SK-N-MC (cell line): ENCODE measurements around the gene BCAS4.

Experiments
- DNase-seq: peaks from one replicate; pipeline ENCODE4 v3.0.0-alpha.2; 2011; ENCODE audit warnings: low read depth, low spot score
- H3K27ac ChIP-seq: fragments of 200-600 bp; sonication (generic); 2 replicates; pipeline ENCODE4 v1.5.1; 2016; ENCODE audit warnings: mixed run types
- H3K36me3 ChIP-seq: fragments of 200-600 bp; sonication (generic); 2 replicates; pipeline ENCODE4 v1.6.1; 2017; ENCODE audit warnings: antibody characterized with exemption, low read length, mixed read lengths; ENCODE audit not compliant: insufficient read depth
- H3K4me3 ChIP-seq: fragments of 200-600 bp; sonication (generic); 2 replicates; pipeline ENCODE4 v1.5.1; 2016
- H3K9ac ChIP-seq: fragments of 200-600 bp; sonication (generic); 2 replicates; pipeline ENCODE4 v1.8.0; 2017; ENCODE audit warnings: mixed run types, mixed read lengths; ENCODE audit not compliant: insufficient read length
- H3K9me3 ChIP-seq: fragments of 200-600 bp; sonication (generic); 2 replicates; pipeline ENCODE4 v1.6.1; 2017; ENCODE audit warnings: low read depth, mild to moderate bottlenecking, antibody characterized with exemption, low read length, moderate library complexity, mixed read lengths
- EZH2 ChIP-seq: fragments of 200-600 bp; sonication (generic); IDR thresholded peaks from one replicate; pipeline ENCODE4 v1.6.1; 2017; ENCODE audit warnings: antibody characterized with exemption
- FOXP2 ChIP-seq: optimal IDR thresholded peaks from 2 replicates; pipeline ENCODE3; 2011; ENCODE audit warnings: mild to moderate bottlenecking, moderate library complexity; ENCODE audit not compliant: insufficient read depth; ENCODE audit errors: extremely low read length, control extremely low read depth
- POLR2AphosphoS5 ChIP-seq: IDR thresholded peaks from 2 replicates; pipeline ENCODE4 v1.6.1; 2012; ENCODE audit warnings: mild to moderate bottlenecking, low read depth, low read length, borderline replicate concordance

Gene BCAS4

DNA sequence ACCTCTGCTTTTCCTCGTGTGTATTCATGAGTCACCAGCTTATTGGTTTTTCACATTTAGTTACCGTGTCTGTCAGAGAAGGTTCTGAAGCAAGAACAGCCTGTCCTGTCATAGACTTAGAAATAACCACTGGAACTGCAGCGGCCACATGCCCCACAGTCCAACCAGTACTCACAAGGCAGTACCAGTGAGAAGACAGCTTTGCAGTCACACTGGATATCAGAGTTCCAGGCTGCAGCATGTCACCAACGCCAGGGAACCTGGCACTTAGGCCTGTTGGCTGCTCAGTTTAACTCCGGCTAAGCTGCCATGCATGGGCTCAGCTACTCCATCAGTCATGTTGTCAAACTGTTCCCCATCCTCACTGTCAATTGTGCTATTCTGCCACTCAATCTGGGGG, 96.3 kb downstream of the BCAS4 start:
- DNase-seq = no peak
- Histone ChIP-seq H3K4me3 (no peak overlapping the region), H3K27ac (no peak overlapping the region; the same call in 1 of the 2 replicates), H3K36me3 (peaks cover 81% of the 10 kb centered on the region), H3K9ac (no peak overlapping the region), H3K9me3 (no peaks in the 10 kb centered on the region)
- TF ChIP-seq FOXP2 (no peak), POLR2AphosphoS5 (no peak)

DNA sequence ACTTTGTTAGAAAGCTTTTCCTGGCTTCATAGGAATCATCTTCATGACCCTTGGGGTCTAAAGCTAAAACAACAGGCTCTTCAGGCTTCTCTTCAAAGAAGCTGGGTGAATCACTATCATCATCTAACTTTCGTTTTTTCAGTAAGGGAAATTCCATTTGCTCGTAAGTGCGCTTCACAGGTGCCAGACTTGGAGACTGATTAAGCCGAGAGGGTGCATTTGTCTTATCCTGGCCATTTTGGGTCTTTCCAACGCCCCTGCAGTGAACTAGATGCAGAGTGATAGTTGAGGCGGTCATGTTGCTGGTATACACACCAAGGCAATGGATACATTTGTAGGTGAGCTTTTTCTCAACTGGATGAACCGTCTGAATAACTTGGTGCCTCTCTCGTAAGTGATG, 97.5 kb downstream of the BCAS4 start:
- H3K9me3 ChIP-seq = no peaks in the 10 kb centered on the region
- no peak overlapping the region for H3K4me3 ChIP-seq
- TF ChIP-seq FOXP2 (no peak), POLR2AphosphoS5 (no peak), EZH2 (no peak)
- H3K9ac ChIP-seq = no peak overlapping the region
- H3K36me3 ChIP-seq = peaks cover 91% of the 10 kb centered on the region
- H3K27ac ChIP-seq = no peak overlapping the region
- no peak for DNase-seq

DNA sequence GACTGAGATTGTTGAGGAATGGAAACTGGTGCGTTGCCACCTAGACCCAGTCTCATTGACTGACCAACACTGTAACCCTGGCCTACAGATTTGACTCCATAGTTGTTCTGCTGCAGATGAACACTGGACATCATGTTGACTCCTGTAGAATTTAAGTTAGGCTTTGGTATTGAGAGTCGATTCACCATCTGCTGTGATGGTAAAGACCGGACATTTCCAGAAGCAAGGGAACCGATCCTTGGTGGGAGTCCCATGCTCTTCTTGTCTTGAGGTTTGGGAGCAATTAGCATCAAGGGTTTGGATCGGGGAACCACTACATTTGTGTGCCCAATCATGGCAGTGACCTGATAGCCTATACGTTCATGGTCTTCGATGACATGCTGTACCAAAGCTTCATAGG, 98.8 kb downstream of the BCAS4 start:
- Histone ChIP-seq H3K27ac (no peak overlapping the region), H3K9me3 (no peaks in the 10 kb centered on the region), H3K9ac (no peak overlapping the region), H3K4me3 (no peak overlapping the region), H3K36me3 (peaks cover 93% of the 10 kb centered on the region)
- no peak for DNase-seq
- TF ChIP-seq POLR2AphosphoS5 = no peak
- TF ChIP-seq EZH2 = no peak

DNA sequence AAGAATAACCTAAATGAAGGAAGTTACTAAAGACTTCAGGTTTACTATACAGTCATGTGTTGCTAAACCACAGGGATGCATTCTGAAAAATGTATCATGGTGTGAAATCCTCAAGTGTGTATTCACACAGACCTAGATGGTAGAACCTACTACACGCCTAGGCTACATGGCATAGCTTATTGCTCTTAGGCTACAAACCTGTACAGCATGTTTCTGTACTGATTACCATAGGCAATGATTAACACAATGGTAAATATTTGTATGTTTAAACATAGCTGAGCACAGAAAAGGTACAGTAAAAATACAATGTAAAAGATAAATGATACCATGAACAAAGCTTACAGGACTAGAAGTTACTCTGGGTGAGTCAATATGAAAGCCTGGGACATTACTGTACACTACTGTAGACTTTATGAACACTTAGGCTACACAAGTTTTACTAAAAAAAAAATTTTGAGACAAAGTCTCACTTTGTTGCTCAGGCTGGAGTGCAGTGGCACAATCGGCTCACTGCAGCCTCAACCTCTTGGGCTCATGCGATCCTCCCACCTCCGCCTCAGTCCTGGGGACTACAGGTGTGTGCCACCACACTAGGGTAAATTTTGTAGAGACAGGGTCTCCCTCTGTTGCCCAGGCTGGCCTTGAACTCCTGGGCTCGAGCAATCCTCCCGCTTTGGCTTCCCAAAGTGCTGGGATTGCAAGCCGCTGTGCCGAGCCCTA, 100.4 kb downstream of the BCAS4 start:
- no peak for DNase-seq
- TF ChIP-seq POLR2AphosphoS5 = no peak
- TF ChIP-seq FOXP2 = no peak
- TF ChIP-seq EZH2 = no peak
- Histone ChIP-seq H3K9ac (no peak overlapping the region), H3K27ac (no peak overlapping the region; the same call in 1 of the 2 replicates), H3K36me3 (peaks cover 97% of the 10 kb centered on the region), H3K4me3 (no peak overlapping the region), H3K9me3 (no peaks in the 10 kb centered on the region)

DNA sequence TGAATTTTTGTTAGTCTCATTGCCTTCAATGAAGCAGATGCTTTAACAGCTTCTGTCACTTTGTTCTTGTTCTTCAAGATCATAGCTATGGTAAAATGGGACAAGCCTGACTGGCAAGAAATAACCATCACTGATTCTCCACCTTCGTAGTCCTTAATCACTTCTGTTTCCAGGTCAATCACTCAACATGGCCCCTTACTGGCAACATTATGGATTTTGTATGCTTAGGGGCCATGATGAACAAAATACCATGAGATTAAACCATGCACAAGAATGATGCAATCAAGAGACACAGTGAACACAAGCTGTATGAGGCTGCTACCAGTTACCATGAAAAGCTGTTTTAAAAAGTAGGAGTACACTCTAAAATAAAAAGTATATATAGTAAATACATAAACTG, 103.6 kb downstream of the BCAS4 start:
- Histone ChIP-seq H3K9ac (peak overlapping the region; percentile 6), H3K9me3 (no peaks in the 10 kb centered on the region), H3K4me3 (no peak overlapping the region), H3K27ac (peak overlapping the region; percentile 85), H3K36me3 (peaks cover 97% of the 10 kb centered on the region)
- DNase-seq = no peak
- TF ChIP-seq POLR2AphosphoS5 = no peak
- no peak for TF ChIP-seq EZH2
- TF ChIP-seq FOXP2 = no peak

DNA sequence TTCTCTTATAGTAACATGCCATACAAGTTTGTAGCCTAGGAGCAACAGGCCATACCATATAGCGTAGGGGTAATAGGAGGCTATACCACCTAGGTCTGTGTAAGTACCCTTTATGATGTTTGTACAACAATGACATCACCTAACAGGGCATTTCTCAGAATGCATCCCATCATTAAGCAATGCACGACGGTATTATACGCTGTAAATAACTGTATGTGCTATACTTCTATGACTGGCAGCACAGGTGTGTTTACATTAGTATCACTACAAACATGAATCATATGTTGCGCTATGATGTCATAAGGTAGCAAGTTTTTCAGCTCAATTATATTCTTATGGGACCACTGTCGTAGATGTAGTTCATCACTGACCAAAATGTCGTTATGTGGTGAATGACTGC, 105.4 kb downstream of the BCAS4 start:
- DNase-seq = no peak
- TF ChIP-seq POLR2AphosphoS5 = no peak
- no peak for TF ChIP-seq FOXP2
- no peak for TF ChIP-seq EZH2
- Histone ChIP-seq H3K9me3 (no peaks in the 10 kb centered on the region), H3K27ac (peak overlapping the region; percentile 85; the same call in 1 of the 2 replicates), H3K9ac (no peak overlapping the region), H3K36me3 (peaks cover 94% of the 10 kb centered on the region), H3K4me3 (no peak overlapping the region)

DNA sequence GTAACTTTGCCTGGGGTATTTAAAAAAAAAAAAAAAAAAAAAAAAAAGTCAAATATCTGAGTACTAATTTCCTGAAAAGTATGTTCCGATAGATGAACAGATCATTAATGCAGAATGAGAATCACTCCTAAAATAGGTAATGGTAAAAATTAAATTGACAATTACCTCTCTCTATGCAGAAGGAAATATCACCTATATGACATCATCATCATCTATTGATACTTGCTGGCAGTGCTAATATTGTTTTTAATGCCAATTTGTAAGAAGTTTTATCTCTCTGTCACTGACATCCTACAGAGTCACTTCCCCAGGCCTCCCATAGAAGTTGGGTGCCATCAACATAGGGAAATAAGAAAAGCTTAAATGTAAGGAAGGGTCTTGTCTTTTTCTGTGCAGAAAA, 106.4 kb downstream of the BCAS4 start:
- no peak overlapping the region for H3K27ac ChIP-seq
- H3K9me3 ChIP-seq = no peaks in the 10 kb centered on the region
- no peak for DNase-seq
- no peak overlapping the region for H3K9ac ChIP-seq
- TF ChIP-seq POLR2AphosphoS5 (no peak), EZH2 (no peak), FOXP2 (no peak)
- no peak overlapping the region for H3K4me3 ChIP-seq
- H3K36me3 ChIP-seq = peaks cover 86% of the 10 kb centered on the region

DNA sequence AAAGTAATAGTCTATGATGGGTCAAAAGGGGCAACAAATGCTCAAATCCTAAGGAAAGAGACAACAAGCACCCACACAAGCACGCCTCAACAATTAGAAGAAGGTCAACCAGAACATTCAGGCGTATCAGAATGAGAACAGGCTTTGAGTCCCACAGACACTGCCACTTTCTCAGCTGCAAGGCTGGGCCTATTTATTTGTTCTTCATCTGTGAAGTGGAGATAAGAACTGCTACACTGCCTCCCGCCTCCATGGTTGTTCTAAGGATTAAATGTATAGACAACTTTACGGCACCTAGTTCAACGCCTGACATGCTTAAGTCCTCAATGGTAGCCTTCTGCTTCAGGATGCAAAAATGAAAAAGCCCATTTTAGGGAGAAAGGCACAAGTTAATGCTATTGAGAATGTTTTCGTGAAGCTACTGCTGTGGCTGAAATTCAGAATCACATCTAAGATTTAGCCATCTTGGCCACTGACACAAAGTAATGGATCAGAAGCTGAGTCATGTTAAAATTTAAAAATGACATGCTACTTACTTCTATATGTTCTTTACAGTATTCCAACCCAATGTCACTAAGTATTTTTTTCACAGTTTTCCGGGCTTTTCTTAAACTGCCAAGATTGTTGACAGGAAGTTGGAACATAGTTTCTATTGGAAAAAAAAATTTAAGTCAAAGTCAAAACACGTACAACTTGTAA, 108.6 kb downstream of the BCAS4 start:
- Histone ChIP-seq H3K9me3 (no peaks in the 10 kb centered on the region), H3K36me3 (peaks cover 75% of the 10 kb centered on the region), H3K9ac (no peak overlapping the region), H3K4me3 (no peak overlapping the region), H3K27ac (peak overlapping the region; percentile 34; the same call in 1 of the 2 replicates)
- DNase-seq = no peak
- no peak for TF ChIP-seq FOXP2
- no peak for TF ChIP-seq POLR2AphosphoS5
- no peak for TF ChIP-seq EZH2
